Activated CD8-positive, alpha-beta memory T cell treated with anti-CD3 and anti-CD28 coated beads for 24 hours (primary cell): ENCODE measurements around the gene GRAMD2A.

ENCODE experiments used
- DNase-seq: peaks from one replicate; pipeline ENCODE4 v3.0.0-alpha.2; 2020

GRAMD2A gene

DNA sequence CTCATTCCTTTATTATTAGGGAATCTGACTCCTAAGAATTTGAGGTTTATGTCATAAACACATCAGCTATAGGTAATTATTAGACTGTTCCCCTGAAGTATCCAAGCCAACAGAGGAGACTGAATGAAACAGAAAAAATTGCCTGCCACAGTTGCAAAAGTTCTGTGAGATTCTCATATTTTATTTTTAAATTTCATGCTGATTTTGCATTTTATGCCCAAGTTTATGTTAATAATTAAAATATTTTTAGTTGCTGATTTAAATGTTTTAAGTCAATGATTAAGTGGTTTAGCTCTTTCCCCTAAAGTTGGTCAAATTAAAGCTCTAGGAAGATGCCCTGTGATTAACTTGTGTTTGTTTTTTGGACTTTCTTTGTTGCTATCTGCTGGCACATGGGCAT, 69.2 kb downstream of the GRAMD2A start:
- DNase-seq = no peak

DNA sequence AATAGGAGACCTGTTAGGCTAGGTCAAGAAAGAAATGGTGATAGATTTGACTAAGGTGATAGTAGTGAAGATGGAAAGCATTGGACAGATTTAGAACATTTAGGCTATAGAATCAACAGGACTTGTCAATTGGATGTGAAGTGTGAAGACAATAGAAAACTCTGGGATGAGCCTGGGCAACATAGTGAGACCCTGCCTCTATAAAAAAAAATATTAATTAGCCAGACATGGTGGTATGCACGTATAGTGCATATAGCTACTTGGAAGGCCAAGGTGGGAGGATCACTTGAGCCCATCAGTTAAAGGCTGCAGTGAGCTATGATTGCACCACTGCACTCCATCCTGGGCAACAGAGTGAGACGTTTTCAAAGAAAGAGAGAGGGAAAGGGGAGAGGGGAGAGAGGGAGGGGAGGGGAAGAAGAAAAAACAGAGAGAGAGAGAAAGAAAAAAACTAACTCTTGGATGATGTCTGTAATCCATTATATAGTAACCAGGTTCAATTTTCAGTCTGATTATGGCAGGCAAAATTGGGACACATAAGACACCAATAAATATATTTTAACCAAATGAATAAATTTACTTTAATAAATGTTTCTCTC, 69.8 kb downstream of the GRAMD2A start:
- DNase-seq = no peak

DNA sequence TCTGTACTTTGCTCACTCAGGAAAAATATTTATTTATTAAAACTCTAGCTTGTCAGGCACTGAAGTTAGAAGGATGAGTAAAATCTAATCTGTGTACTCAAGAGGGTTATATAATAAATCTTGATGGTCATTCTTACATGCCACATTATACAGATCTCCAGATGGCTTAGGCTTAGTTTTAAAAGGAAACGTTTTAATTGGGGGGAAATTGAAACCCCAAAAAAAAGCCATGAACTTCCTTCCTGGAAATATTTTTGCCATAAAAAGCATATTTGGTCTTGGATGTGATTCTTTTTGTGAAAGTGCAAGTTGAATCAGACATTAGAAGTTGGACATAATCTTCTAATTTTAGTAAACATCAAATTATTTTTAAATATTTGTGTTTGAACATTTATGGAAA, 73.4 kb downstream of the GRAMD2A start:
- no peak for DNase-seq

DNA sequence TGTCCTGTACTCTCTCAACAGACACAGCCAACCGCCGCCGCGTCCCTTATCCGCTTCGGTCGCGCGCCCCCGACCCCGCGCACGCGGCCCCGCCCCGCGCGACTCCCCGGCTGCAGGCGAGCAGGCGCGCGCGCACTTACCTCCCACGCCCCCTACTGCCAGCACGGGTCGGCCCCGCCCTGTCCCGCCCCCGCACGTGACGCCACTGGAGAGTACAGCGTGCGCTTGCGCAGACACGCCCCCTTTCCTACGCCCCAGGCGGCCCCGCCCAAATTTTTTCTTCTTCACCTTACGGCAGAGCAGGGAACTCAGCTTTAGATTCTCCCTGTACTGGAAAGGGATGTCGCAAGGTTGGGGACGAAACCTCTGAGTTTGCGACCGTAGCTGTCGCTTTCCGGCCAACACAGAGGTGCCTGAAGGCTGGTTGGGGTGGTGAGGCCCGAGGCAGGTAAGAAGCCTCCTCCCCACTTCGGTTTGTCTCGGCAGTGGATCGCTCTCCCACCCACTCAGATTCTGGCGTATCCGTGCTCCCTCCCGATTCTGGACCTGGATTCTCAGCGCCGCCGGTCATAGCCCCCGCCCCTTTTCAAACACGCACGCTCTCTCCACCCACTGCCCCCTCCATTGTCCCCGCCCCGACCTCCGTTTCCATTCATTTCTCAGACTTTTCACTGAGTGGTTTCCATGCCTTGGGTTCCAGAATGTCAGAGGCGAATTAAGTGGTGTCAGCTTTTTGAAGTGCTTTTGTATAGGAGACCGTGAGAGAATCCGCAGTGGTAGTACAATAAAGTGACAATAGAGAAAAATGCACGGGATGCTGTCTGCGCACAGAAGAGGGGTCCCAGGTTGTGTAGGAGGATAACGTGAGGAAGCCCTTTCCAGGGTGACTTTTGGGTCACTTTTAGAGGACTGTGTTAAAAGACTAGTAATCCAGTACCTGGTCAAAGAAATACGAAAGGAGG, 79.3 kb downstream of the GRAMD2A start, which contains the start of the genes MYO9A and SENP8:
Gene MYO9A, minus strand, starts transcription at position 134 of the 962 bp plus-strand sequence. CDS start 71,587 bp downstream, outside the sequence.
Gene SENP8, plus strand, starts transcription at position 387 of the 962 bp plus-strand sequence. CDS start 21,221 bp downstream, outside the sequence.
- peak; percentile 100 for DNase-seq

DNA sequence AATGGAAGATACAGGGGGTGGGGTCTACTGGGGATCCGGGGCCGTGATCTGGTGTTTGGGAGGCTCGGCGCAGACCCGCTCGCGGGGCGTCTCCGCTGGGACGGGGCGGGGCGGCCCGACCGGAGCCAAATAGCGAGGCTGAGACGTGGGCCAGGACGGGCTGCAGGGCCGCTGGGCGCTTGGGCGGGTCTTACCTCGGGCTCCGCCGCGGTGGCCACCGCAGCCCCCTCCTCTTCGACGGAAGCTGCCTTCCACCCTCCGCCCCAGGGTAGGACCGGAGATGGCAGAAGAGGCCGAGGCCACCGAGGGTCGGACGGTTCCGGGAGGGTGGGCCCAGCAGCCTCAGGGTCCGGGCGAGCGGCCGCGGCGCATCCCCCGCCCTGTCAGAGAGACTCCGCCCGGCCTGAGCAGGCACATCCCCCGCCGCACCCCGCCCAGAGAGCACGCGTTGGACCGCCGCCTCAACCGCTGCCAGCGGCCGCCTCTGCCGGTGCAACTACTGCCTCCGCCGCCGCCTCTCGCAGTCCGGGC, 80.0 kb downstream of the GRAMD2A start:
- DNase-seq = no peak

DNA sequence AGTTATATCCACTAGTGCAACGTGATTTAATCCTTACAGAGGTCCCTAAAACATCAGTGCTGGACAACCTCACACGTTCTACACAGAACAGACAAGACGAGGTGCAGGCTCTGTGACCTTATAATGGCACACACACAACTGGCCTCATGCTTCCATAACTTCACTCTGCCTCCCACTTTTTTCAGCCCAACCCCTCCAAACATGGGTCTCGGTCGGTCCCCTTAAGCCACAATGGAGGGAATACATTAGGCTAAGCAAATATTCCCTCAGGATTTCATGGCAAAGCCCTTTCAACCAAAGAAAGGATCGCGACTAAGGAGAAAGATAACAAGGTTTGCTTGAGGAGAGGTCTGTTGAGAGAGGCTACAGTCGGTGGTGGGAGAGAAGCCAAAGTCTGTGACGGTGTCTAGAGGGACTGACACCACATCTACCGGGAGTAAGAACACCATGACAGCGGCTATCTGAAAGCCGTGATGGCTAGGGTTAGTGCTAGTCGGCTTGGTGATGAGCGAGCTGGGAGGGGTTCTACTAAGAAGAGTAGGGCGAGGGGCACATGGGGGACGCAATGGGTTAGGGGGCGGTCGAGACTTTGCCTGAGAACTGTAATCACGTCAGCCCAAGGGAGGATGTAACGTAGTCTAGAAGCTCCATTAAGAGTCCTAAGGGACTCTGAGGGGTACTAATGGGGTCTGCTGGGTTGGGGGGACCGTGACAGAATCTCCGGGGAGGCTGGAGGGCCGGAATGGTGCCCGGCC, 80.7 kb downstream of the GRAMD2A start:
- no peak for DNase-seq

DNA sequence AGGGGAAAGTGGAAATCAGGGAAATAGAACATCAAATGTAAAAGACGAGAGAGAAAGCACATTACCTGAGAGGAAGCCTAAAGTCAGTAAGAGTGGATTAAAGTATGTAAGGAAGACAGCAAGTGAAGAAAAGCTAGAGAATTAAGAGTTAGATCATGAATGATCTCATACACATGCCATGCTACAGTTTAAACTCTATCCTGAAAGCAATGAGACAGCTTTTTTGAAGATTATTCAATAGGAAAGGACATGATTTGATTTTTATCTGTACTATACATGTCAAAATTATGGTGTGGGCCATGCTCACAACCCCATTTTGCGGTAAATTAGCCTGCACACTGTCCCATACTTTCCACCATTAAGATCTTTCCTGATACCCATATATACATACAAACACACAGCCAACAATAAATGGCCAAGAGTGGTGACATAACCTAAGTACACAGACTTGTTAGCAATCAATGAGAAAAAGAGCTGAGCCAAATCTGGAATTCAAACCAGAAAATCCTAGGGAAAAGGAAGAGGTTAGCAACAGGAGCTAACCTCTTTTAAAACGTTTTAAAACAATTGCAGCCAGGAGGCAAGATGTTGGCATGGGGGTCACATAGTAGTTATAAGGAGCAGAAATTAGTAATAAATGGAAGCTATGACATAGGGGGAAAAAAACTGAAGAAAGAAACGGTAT, 84.1 kb downstream of the GRAMD2A start:
- DNase-seq = no peak

DNA sequence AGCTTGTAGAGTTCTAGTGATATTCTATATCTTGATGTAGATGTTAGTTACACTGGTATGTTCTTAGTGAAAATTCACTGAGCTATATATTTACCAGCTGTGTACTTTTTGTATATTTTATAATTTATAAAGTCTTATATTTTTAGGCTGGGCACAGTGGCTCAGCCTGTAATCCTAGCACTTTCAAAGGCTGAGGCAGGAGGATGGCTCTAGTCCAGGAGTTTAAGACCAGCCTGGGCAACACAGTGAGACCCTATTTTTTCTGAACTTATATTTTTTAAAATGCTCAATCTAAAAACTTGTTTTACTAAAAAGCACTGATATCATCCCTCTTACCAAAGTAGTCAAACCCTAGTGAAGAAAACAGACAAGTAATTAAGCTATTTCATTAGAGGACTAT, 84.8 kb downstream of the GRAMD2A start:
- DNase-seq = no peak

DNA sequence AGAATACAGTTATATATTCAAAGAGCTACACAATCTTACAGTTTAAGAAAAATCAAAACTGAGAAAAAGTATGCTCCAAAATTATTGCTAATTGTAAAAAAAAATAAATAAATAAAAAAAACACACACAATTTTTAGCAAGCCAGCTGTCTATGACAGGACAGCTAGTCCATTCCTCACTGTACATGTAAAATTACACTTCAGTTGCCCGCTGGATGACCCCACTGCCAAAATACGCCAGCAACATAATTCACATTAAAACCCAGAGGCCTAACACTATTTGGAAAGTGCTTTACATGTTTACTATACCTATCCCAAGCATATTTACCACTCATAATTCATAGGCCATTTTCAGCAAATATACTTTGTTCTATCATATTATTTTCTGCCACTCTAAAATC, 85.5 kb downstream of the GRAMD2A start:
- DNase-seq = no peak

DNA sequence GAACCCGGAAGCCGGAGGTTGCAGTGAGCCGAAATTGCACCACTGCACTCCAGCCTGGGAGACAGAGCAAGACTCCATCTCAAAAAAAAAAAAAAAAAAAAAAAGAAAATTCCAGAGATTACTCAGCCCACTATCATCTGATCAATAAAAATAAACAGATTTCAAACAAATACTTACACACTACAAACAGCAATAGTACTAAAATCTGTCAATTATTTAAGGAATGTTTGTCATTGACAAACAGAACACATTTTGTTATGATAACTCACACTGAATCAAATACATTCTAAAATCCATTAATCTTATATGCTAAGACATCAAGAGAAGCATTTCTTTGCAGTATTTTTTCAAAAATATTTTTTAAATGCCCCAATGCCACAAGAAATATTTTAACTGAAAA, 87.2 kb downstream of the GRAMD2A start:
- DNase-seq = no peak
